Colonic mucosa (tissue), 4 donors: Measurements from ENCODE around the gene PTTG2. TPM values are rescaled to one million over a fixed set of nuclear protein-coding genes. Genes with fewer than 3 reads are reported as not detected.

ENCODE experiments used
- DNase-seq: peaks from one replicate; pipeline ENCODE4 v3.0.0-alpha.2; 2020
- H3K27ac ChIP-seq: fragments of 200-600 bp; one replicate; pipeline ENCODE4 v1.8.0; 2021
- H3K27me3 ChIP-seq: fragments of 200-600 bp; one replicate; pipeline ENCODE4 v1.8.0; 2021
- H3K36me3 ChIP-seq: fragments of 200-600 bp; one replicate; pipeline ENCODE4 v1.8.0; 2021
- H3K4me1 ChIP-seq: fragments of 200-600 bp; one replicate; pipeline ENCODE4 v1.8.0; 2021; ENCODE audit warnings: mild to moderate bottlenecking
- H3K4me3 ChIP-seq: fragments of 200-600 bp; one replicate; pipeline ENCODE4 v1.8.0; 2021
- H3K9ac ChIP-seq, 2 donors: one replicate each; pipeline ENCODE4 v1.7.0; 2013; ENCODE audit warnings: control low read depth in 2 of 2, low read depth in 2 of 2, low read length in 2 of 2
- H3K9me3 ChIP-seq: fragments of 200-600 bp; one replicate; pipeline ENCODE4 v1.8.0; 2021
- CTCF ChIP-seq: fragments of 200-600 bp; IDR thresholded peaks from one replicate; pipeline ENCODE4 v1.8.0; 2022; ENCODE audit warnings: antibody characterized with exemption, mild to moderate bottlenecking
- intact Hi-C: fragments of 100-400 bp; cut with DNase I; formaldehyde crosslinking; loops from one replicate; pipeline ENCODE4 v1.14.1; 2022
- total RNA-seq, 2 donors: library from RNA; stranded (reverse); fragmentation: NEBNext Ultra II Directional in 1 of 2; extraction: Animal tissue kit (Norgen Biotek cat#: 25700) in 1 of 2; gene quantifications; one replicate each; pipeline ENCODE4 v1.2.1, GENCODE V29; 2021
- donor health status: healthy.
- donor health status: DM: no; HTN: no; CAD: no.
- donor health status: DM: no; HTN: no; CAD: no.

Gene PTTG2
- total RNA-seq, 2 donors from 2014 or later: 0.91 TPM; not detected in 1

GRCh38 chr4:37935026-37935425, 25.2 kb upstream of the PTTG2 start:
- intact Hi-C loops: no loop called here
- no peaks in the 10 kb centered on the region for H3K9me3 ChIP-seq
- no peak for DNase-seq
- H3K4me1 ChIP-seq: no peaks in the 10 kb centered on the region
- H3K36me3 ChIP-seq: no peaks in the 10 kb centered on the region
- no peaks in the 10 kb centered on the region for H3K27me3 ChIP-seq
- H3K4me3 ChIP-seq: no peak overlapping the region
- H3K9ac ChIP-seq: no peak overlapping the region
- no peak for TF ChIP-seq CTCF
- no peak overlapping the region for H3K27ac ChIP-seq

- Histone ChIP-seq H3K9ac (no peak overlapping the region), H3K9me3 (no peaks in the 10 kb centered on the region), H3K4me1 (no peaks in the 10 kb centered on the region), H3K27me3 (no peaks in the 10 kb centered on the region), H3K27ac (no peak overlapping the region), H3K4me3 (no peak overlapping the region), H3K36me3 (no peaks in the 10 kb centered on the region)
- no peak for DNase-seq
- TF ChIP-seq CTCF: no peak
- intact Hi-C loops: no loop called here
Observed at GRCh38 chr4:37936889-37937498, 23.2 kb upstream of the PTTG2 start.

- Histone ChIP-seq H3K27ac (no peak overlapping the region), H3K4me1 (no peaks in the 10 kb centered on the region), H3K9ac (no peak overlapping the region), H3K27me3 (no peaks in the 10 kb centered on the region), H3K36me3 (no peaks in the 10 kb centered on the region), H3K4me3 (no peak overlapping the region), H3K9me3 (no peaks in the 10 kb centered on the region)
- no peak for TF ChIP-seq CTCF
- DNase-seq: no peak
- intact Hi-C loops: no loop called here
Observed at GRCh38 chr4:37938208-37938607, 22.0 kb upstream of the PTTG2 start.

GRCh38 chr4:37946503-37947179, 13.6 kb upstream of the PTTG2 start:
- Histone ChIP-seq H3K27ac (no peak overlapping the region), H3K36me3 (no peaks in the 10 kb centered on the region), H3K27me3 (no peaks in the 10 kb centered on the region), H3K4me3 (no peak overlapping the region), H3K4me1 (no peaks in the 10 kb centered on the region), H3K9me3 (no peaks in the 10 kb centered on the region), H3K9ac (no peak overlapping the region)
- no peak for DNase-seq
- intact Hi-C loops: no loop called here
- no peak for TF ChIP-seq CTCF

- DNase-seq: no peak
Observed at GRCh38 chr4:37948542-37948941, 11.7 kb upstream of the PTTG2 start.

More at GRCh38 chr4:37948542-37948941, 11.7 kb upstream of the PTTG2 start:
- no peaks in the 10 kb centered on the region for H3K36me3 ChIP-seq
- H3K27me3 ChIP-seq: no peaks in the 10 kb centered on the region
- no peak for TF ChIP-seq CTCF
- no peaks in the 10 kb centered on the region for H3K4me1 ChIP-seq
- no peak overlapping the region for H3K27ac ChIP-seq
- no peaks in the 10 kb centered on the region for H3K9me3 ChIP-seq
- H3K4me3 ChIP-seq: no peak overlapping the region
- intact Hi-C loops: no loop called here
- no peak overlapping the region for H3K9ac ChIP-seq
